ENCODE measurements around the gene ZNF827. TPM values are rescaled to one million over a fixed set of nuclear protein-coding genes. Genes with fewer than 3 reads are reported as not detected.

ZNF827 gene
- total RNA-seq, 6 donors from 2014 or later = 8.1 to 68.1 (median 18.3) TPM

GRCh38 chr4:145880355-145880960 lies 58.2 kb downstream of the ZNF827 start:
- DNase-seq (peak in 1 of 2 donors; percentile 20), ATAC-seq (ENCODE audit: low FRiP score in 2 of 2) (no peak)
- no peak overlapping the region for H3K4me3 ChIP-seq
- H3K27ac ChIP-seq = no peak overlapping the region
- H3K27me3 ChIP-seq = no peaks in the 10 kb centered on the region
- no peaks in the 10 kb centered on the region for H3K36me3 ChIP-seq
- no peak for TF ChIP-seq POLR2A (IDR thresholded peaks at IDR 0.05)
- no peak for TF ChIP-seq CTCF (IDR thresholded peaks at IDR 0.05)
- TF ChIP-seq POLR2AphosphoS5 (IDR thresholded peaks at IDR 0.05) = no peak
- no peak for TF ChIP-seq EP300 (IDR thresholded peaks at IDR 0.05)
- peaks cover 0 to 8% (median 4%) of the 10 kb centered on the region in 4 donors for H3K4me1 ChIP-seq
- WGBS, 2 donors = 96 to 98% methylated on average over 9 of the region's 9 CpGs
- no peaks in the 10 kb centered on the region for H3K9me3 ChIP-seq

GRCh38 chr4:145879598-145879997 lies 59.0 kb downstream of the ZNF827 start:
- TF ChIP-seq EP300 (IDR thresholded peaks at IDR 0.05) = no peak
- TF ChIP-seq POLR2A (IDR thresholded peaks at IDR 0.05) = no peak
- no peaks in the 10 kb centered on the region for H3K36me3 ChIP-seq
- DNase-seq (no peak), ATAC-seq (ENCODE audit: low FRiP score in 2 of 2) (no peak)
- peaks cover 0 to 8% (median 4%) of the 10 kb centered on the region in 4 donors for H3K4me1 ChIP-seq
- H3K9me3 ChIP-seq = no peaks in the 10 kb centered on the region
- H3K27ac ChIP-seq = no peak overlapping the region
- H3K4me3 ChIP-seq = no peak overlapping the region
- no peaks in the 10 kb centered on the region for H3K27me3 ChIP-seq
- WGBS, 2 donors = 40 to 42% methylated on average over 3 of the region's 3 CpGs

- Histone ChIP-seq H3K27ac (no peak overlapping the region), H3K4me3 (no peak overlapping the region), H3K9me3 (no peaks in the 10 kb centered on the region), H3K27me3 (no peaks in the 10 kb centered on the region), H3K4me1 (peaks cover 0 to 8% (median 4%) of the 10 kb centered on the region in 4 donors), H3K36me3 (no peaks in the 10 kb centered on the region)
- no peak for TF ChIP-seq CTCF (IDR thresholded peaks at IDR 0.05)
- ATAC-seq (ENCODE audit: low FRiP score in 2 of 2) (no peak), DNase-seq (no peak)
- WGBS, 2 donors = 80% methylated on average over 7 of the region's 7 CpGs
Measured at GRCh38 chr4:145878501-145879435, 59.9 kb downstream of the ZNF827 start.

GRCh38 chr4:145876531-145877180 lies 62.0 kb downstream of the ZNF827 start:
- DNase-seq = no peak
- no peaks in the 10 kb centered on the region for H3K27me3 ChIP-seq
- peaks cover 0 to 8% (median 3%) of the 10 kb centered on the region in 4 donors for H3K4me1 ChIP-seq
- WGBS, 2 donors = 93 to 95% methylated on average over 2 of the region's 2 CpGs
- ATAC-seq (ENCODE audit: low FRiP score in 2 of 2) = no peak
- TF ChIP-seq POLR2AphosphoS5 (IDR thresholded peaks at IDR 0.05) (no peak), POLR2A (IDR thresholded peaks at IDR 0.05) (no peak), CTCF (IDR thresholded peaks at IDR 0.05) (no peak), EP300 (IDR thresholded peaks at IDR 0.05) (no peak)
- H3K9me3 ChIP-seq = no peaks in the 10 kb centered on the region
- no peak overlapping the region for H3K4me3 ChIP-seq
- no peak overlapping the region for H3K27ac ChIP-seq
- H3K36me3 ChIP-seq = no peaks in the 10 kb centered on the region

- DNase-seq = no peak
- TF ChIP-seq CTCF (IDR thresholded peaks at IDR 0.05) (no peak), POLR2A (IDR thresholded peaks at IDR 0.05) (no peak), EP300 (IDR thresholded peaks at IDR 0.05) (no peak), POLR2AphosphoS5 (IDR thresholded peaks at IDR 0.05) (no peak)
- Histone ChIP-seq H3K9me3 (no peaks in the 10 kb centered on the region), H3K4me1 (no peaks in the 10 kb centered on the region), H3K4me3 (no peak overlapping the region), H3K27me3 (no peaks in the 10 kb centered on the region), H3K27ac (no peak overlapping the region), H3K36me3 (no peaks in the 10 kb centered on the region)
- no peak for ATAC-seq (ENCODE audit: low FRiP score in 2 of 2)
Measured at GRCh38 chr4:145873901-145874300, 64.7 kb downstream of the ZNF827 start.
